Left ventricle myocardium inferior (tissue), 1 donor: Measurements from ENCODE around the gene TAMALIN. TPM values are rescaled to one million over a fixed set of nuclear protein-coding genes. Genes with fewer than 3 reads are reported as not detected.

ENCODE experiments used
- DNase-seq: peaks from one replicate; pipeline ENCODE4 v3.0.0-alpha.2; 2020
- H3K27ac ChIP-seq: fragments of 200-600 bp; replicated peaks from 2 replicates; pipeline ENCODE4 v1.8.0; 2021
- H3K27me3 ChIP-seq: fragments of 200-600 bp; 2 replicates; pipeline ENCODE4 v1.8.0; 2021; ENCODE audit warnings: low read depth
- H3K36me3 ChIP-seq: fragments of 200-600 bp; 2 replicates; pipeline ENCODE4 v1.8.0; 2021
- H3K4me1 ChIP-seq: fragments of 200-600 bp; 2 replicates; pipeline ENCODE4 v1.8.0; 2021
- H3K4me3 ChIP-seq: fragments of 200-600 bp; 2 replicates; pipeline ENCODE4 v1.8.0; 2021; ENCODE audit warnings: mild to moderate bottlenecking, moderate library complexity
- H3K9me3 ChIP-seq: fragments of 200-600 bp; replicated peaks from 2 replicates; pipeline ENCODE4 v1.8.0; 2021
- intact Hi-C: fragments of 100-400 bp; cut with micrococcal nuclease; formaldehyde crosslinking; loops from one replicate; pipeline ENCODE4 v1.11.0; 2022
- total RNA-seq: library from RNA; stranded (reverse); fragmentation: NEBNext Ultra II Directional; extraction: Animal tissue kit (Norgen Biotek cat#: 25700); gene quantifications from one replicate; pipeline ENCODE4 v1.2.1, GENCODE V29; 2021
- TF ChIP-seq, protein P1 (sequence below): fragments of 200-600 bp; IDR thresholded peaks from 2 replicates; pipeline ENCODE4 v1.8.0; 2021; ENCODE audit warnings: antibody characterized with exemption, mild to moderate bottlenecking, borderline replicate concordance
- donor health status: DM: no; HTN: yes; CAD: no; lungs with severe emphysema.

TAMALIN gene
- total RNA-seq, 1 donor from 2014 or later: 20.0 TPM

DNA sequence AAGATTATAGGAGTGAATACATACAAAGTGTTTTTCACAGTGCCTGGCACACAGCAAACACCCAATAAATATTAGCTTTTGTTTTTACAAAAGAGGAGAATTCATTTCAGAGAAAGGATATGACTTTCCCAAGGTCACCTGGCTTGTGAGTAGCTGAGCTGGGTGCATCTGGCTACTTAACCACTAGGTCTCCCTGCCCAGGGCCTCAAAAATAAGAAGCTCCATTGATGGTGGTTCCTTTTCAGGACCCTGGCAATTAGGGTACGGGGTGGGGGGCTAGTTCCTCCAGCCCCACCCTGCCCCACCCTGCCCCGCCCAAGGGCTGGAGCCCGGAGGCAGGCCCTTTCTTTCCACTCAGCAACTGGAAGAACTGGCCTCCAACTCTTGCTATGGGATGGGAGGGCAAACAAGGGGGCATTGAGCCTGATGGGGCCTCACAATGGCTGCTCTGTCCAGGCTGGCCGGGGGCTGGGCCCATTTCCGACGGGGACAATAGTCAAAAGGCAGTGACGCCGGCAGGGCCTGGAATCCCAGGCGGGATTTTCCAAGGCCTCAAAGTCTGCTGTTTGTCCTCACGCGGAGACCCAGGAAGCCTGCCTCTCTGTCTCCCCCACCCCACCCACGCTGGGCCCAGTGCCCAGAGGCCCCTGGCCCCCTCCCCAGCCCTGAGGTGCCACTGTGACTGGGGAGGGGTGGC, 54.9 kb downstream of the TAMALIN start:
- intact Hi-C loops: no loop called here
- TF ChIP-seq, protein P1, sequence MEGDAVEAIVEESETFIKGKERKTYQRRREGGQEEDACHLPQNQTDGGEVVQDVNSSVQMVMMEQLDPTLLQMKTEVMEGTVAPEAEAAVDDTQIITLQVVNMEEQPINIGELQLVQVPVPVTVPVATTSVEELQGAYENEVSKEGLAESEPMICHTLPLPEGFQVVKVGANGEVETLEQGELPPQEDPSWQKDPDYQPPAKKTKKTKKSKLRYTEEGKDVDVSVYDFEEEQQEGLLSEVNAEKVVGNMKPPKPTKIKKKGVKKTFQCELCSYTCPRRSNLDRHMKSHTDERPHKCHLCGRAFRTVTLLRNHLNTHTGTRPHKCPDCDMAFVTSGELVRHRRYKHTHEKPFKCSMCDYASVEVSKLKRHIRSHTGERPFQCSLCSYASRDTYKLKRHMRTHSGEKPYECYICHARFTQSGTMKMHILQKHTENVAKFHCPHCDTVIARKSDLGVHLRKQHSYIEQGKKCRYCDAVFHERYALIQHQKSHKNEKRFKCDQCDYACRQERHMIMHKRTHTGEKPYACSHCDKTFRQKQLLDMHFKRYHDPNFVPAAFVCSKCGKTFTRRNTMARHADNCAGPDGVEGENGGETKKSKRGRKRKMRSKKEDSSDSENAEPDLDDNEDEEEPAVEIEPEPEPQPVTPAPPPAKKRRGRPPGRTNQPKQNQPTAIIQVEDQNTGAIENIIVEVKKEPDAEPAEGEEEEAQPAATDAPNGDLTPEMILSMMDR: no peak
- Histone ChIP-seq H3K4me1 (peaks cover 54% of the 10 kb centered on the region), H3K4me3 (no peak overlapping the region), H3K9me3 (no peaks in the 10 kb centered on the region), H3K27me3 (no peaks in the 10 kb centered on the region), H3K27ac (peak overlapping the region; percentile 81), H3K36me3 (peaks cover 32% of the 10 kb centered on the region)
- DNase-seq: no peak

DNA sequence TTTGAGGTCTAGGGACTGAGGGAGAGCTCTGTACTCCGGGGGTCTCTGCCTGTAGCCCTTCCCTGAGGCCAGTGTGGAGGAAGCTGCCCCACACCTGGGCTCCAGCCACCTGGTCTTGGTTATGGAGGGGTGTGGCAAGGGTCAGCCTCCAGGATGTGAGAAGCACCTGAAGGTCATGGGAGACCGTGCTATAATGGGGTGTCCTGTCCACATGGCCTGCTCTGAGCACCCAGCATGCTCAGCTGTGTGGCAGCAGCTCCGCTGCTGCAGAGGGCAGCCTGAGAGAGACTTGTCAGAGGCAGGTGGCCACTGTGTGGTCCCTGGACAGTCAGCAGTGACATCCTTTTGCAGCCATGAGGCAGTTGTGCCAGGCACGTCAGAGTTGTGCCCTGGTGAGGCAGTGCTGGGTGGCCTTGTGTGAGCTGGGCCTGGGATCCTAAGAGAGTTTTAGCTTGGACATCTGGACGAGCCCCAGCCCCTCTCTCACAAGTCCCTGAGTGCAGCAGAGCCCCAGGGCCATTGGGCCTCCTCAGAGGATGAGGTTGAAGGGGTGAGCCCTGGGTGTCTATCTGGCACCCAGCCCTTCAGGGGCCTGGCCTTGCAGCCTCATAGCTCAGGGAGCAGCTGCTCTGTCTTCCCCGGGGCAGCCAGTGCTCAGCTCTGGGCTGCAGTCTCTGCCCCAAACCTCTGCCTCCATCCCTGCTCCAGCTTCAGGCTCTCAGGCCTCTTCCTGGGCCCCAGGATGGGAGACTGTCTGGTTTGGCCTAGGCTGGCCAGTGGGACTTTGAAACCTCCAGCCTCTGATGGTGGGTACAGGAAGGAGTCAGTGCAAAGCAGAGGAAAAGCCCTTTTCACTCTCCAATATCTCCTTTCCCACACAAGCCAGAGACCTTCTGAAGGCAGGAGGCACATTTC, 55.7 kb downstream of the TAMALIN start:
- Histone ChIP-seq H3K36me3 (peaks cover 24% of the 10 kb centered on the region), H3K27me3 (no peaks in the 10 kb centered on the region), H3K4me3 (no peak overlapping the region), H3K9me3 (no peaks in the 10 kb centered on the region), H3K4me1 (peaks cover 46% of the 10 kb centered on the region), H3K27ac (peak overlapping the region; percentile 81)
- TF ChIP-seq, protein P1: no peak
- intact Hi-C loops: no loop called here
- no peak for DNase-seq

DNA sequence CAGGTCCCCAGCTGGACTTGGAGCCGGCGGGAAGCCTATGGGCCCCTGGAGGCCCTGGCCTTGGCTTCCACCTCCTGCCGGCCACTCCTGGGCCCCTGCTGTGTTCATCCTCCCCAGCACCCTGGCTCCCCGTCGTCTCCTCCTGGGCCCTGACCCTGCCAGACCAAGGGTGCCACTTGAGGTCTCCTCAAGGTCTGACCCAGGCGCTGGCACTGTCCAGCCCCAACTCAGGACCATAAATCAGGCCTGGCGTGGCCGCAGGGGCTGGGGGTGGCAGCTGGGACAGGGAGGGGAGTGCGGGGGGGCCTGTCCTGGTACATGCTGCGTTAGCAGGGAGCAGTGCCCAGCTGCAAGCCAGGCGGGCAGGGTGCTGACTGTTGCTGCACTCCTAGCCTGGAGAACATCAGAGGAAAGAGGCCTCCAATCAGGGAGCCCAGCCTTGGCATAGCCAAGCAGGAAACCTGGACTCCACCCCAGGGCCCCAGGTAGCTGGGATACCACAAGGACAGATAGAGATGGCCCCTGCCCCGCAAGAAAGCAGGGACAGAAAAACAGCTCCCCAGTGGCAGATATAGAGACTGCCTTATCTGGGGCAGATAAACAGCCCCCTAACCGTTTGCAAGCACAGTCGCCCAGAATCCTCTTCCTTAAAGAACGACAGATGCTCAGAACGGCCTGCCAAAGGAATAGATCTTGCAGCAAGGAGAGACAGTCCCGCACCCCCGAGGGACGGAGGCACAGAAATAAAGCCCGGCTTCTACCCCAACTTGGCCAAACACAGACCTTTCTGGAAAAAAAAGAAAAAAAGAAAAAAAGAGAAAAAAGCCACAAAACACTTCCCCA, 56.6 kb downstream of the TAMALIN start:
- TF ChIP-seq, protein P1: no peak
- H3K4me3 ChIP-seq: no peak overlapping the region
- no peaks in the 10 kb centered on the region for H3K27me3 ChIP-seq
- DNase-seq: peak; percentile 68
- H3K4me1 ChIP-seq: peaks cover 41% of the 10 kb centered on the region
- intact Hi-C loops: no loop called here
- peak overlapping the region; percentile 81 for H3K27ac ChIP-seq
- H3K36me3 ChIP-seq: peaks cover 15% of the 10 kb centered on the region
- no peaks in the 10 kb centered on the region for H3K9me3 ChIP-seq

DNA sequence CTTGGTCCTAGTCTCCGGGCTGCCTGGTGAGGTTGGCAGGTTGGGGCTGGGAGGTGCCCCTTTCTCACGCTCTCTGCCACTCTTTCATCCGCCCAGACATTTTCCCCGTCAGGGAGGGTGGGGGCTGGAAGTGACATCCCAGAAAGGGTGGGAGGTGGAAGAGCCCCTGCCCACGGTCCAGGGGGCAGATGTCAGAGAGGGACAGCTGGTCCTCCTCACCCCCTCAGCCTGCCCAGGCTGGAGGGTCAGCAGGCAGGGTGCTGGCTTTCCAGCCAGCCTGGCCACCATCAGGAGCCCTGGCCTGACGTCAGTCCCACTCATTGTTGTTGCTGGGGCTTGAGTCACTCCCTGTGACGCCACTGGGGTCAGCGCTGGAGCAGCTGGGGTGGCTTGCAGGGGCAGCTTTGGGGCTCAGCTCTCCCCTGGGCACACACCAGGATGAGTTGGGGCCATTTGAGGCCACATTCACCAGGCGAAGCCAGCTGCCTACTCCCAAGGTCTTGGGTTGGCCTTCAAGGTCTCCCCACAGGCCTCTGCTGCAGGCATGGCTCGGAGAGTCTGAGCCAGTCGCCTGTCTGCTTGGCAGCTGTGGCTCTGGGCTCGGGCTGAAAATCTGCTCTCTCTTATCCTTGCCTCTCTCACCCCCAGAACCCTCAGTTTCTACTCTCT, 57.4 kb downstream of the TAMALIN start:
- Histone ChIP-seq H3K9me3 (no peaks in the 10 kb centered on the region), H3K4me1 (peaks cover 36% of the 10 kb centered on the region), H3K36me3 (peaks cover 7% of the 10 kb centered on the region), H3K27me3 (no peaks in the 10 kb centered on the region), H3K27ac (peak overlapping the region; percentile 81), H3K4me3 (no peak overlapping the region)
- peak; percentile 79 for DNase-seq
- TF ChIP-seq, protein P1: no peak
- intact Hi-C loops: no loop called here

Other genes with a start within 250 kb of the TAMALIN start
- gene FIGNL2, start 158.2 kb upstream of the TAMALIN start, total RNA-seq: 0.30 TPM
- not detected for gene ANKRD33, start 118.8 kb upstream of the TAMALIN start, total RNA-seq
- gene ACVRL1, start 99.4 kb upstream of the TAMALIN start, total RNA-seq: 36.9 TPM
- gene ACVR1B, start 55.2 kb upstream of the TAMALIN start, total RNA-seq: 8.5 TPM
- gene NR4A1, start 44.5 kb downstream of the TAMALIN start, total RNA-seq: 55.5 TPM
- 23.8 TPM for gene ATG101, start 63.0 kb downstream of the TAMALIN start, total RNA-seq
- 0.30 TPM for gene SMIM41, start 72.8 kb downstream of the TAMALIN start, total RNA-seq
- not detected for gene KRT80, start 185.1 kb downstream of the TAMALIN start, total RNA-seq
- not detected for gene KRT7, start 226.3 kb downstream of the TAMALIN start, total RNA-seq